H1 (cell line): ENCODE results near the gene HYAL1. TPM values are rescaled to one million over a fixed set of nuclear protein-coding genes. Genes with fewer than 3 reads are reported as not detected.

ENCODE experiments used
- CTCF ChIA-PET: fragments of 300-600 bp; sonication (Branson Sonifier 250); formaldehyde crosslinking; loops from one replicate; lab custom pipeline; 2021; ENCODE audit not compliant: partially characterized antibody; lab: Charles Lee
- POLR2A ChIA-PET: fragments of 300-600 bp; sonication (Branson Sonifier 250); formaldehyde crosslinking; loops from one replicate; lab custom pipeline; 2021; ENCODE audit warnings: inconsistent platforms; ENCODE audit not compliant: partially characterized antibody; lab: Charles Lee
- DNase-seq, 2 experiments: peaks; one replicate each; pipeline versions ENCODE4 v3.0.0 to v3.0.0-alpha.2; 2010 to 2022; ENCODE audit warnings: low spot score in 2 of 2, low read depth in 1 of 2, mixed read lengths in 1 of 2
- FAIRE-seq: peaks from 2 replicates; lab custom pipeline; 2011; peaks lifted over from hg19 to GRCh38; lab: Jason Lieb, UNC
- H2AFZ ChIP-seq: 2 replicates; pipeline ENCODE4 v1.8.1; 2012; ENCODE audit warnings: low read length, inconsistent platforms
- H2AK5ac ChIP-seq: 2 replicates; pipeline ENCODE4 v1.6.1; 2013; ENCODE audit warnings: low read depth, low read length
- H2BK120ac ChIP-seq: replicated peaks from 2 replicates; pipeline ENCODE3; 2013; ENCODE audit warnings: low read depth, low read length, inconsistent platforms
- H2BK12ac ChIP-seq: 2 replicates; pipeline ENCODE4 v1.6.1; 2013; ENCODE audit warnings: low read depth, low read length
- H2BK15ac ChIP-seq: 2 replicates; pipeline ENCODE4 v1.6.1; 2013; ENCODE audit warnings: low read length
- H2BK20ac ChIP-seq: 2 replicates; pipeline ENCODE4 v1.6.1; 2013; ENCODE audit warnings: low read length
- H2BK5ac ChIP-seq: 2 replicates; pipeline ENCODE4 v1.6.1; 2013; ENCODE audit warnings: low read depth, low read length
- H3K14ac ChIP-seq: 2 replicates; pipeline ENCODE4 v1.6.1; 2013; ENCODE audit warnings: inconsistent platforms; ENCODE audit not compliant: insufficient read length
- H3K18ac ChIP-seq: 2 replicates; pipeline ENCODE4 v1.6.1; 2013; ENCODE audit warnings: low read length; ENCODE audit errors: extremely low read depth
- H3K23ac ChIP-seq: 2 replicates; pipeline ENCODE4 v1.6.1; 2013; ENCODE audit warnings: inconsistent platforms; ENCODE audit not compliant: insufficient read length
- H3K23me2 ChIP-seq: 2 replicates; pipeline ENCODE4 v1.6.1; 2013; ENCODE audit warnings: low read depth, low read length
- H3K27ac ChIP-seq: 2 replicates; pipeline ENCODE4 v1.6.1; 2011; ENCODE audit warnings: low read depth, low read length, inconsistent platforms
- H3K27me3 ChIP-seq, 4 experiments: replicated peaks in 1 of 4; 1 replicate in 1 of 4; 2 replicates in 3 of 4; pipeline versions ENCODE4 v1.6.1 to v1.8.1; 2011 to 2013; ENCODE audit warnings: low read length in 3 of 4, mild to moderate bottlenecking in 3 of 4, inconsistent platforms in 2 of 4, mixed read lengths in 2 of 4, moderate library complexity in 1 of 4; ENCODE audit not compliant: control insufficient read depth in 3 of 4, insufficient read depth in 3 of 4; ENCODE audit errors: extremely low read depth in 1 of 4
- H3K36me3 ChIP-seq, 4 experiments: 2 replicates each; pipeline versions ENCODE4 v1.6.1 to v1.8.1; 2011 to 2013; ENCODE audit warnings: mild to moderate bottlenecking in 4 of 4, low read length in 3 of 4, moderate library complexity in 2 of 4, control low read depth in 1 of 4, inconsistent platforms in 1 of 4; ENCODE audit not compliant: insufficient read depth in 4 of 4, control insufficient read depth in 2 of 4
- H3K4ac ChIP-seq: replicated peaks from 2 replicates; pipeline ENCODE3; 2013; ENCODE audit warnings: low read length, low read depth, mixed read lengths, inconsistent platforms; ENCODE audit not compliant: insufficient read length
- H3K4me1 ChIP-seq, 4 experiments: replicated peaks in 1 of 4; 1 replicate in 1 of 4; 2 replicates in 3 of 4; pipeline versions ENCODE4 v1.6.1 to v1.8.1; 2011 to 2013; ENCODE audit warnings: low read length in 3 of 4, inconsistent platforms in 2 of 4, mixed read lengths in 1 of 4; ENCODE audit not compliant: insufficient read depth in 4 of 4, control insufficient read depth in 3 of 4
- H3K4me2 ChIP-seq, 2 experiments: 2 replicates each; pipeline versions ENCODE4 v1.6.1 to v1.8.1; 2011 to 2013; ENCODE audit warnings: low read depth in 2 of 2, low read length in 2 of 2, control low read depth in 1 of 2, inconsistent platforms in 1 of 2, mild to moderate bottlenecking in 1 of 2; ENCODE audit not compliant: insufficient read depth in 1 of 2
- H3K4me3 ChIP-seq, 4 experiments: fragments of 200-600, 300-600 bp in 1 of 4; sonication (generic), shearing (Covaris generic), sonication (Bioruptor Twin) in 1 of 4; 2 replicates each; pipeline versions ENCODE4 v1.5.1 to v1.8.1; 2011 to 2016; ENCODE audit warnings: low read length in 4 of 4, low read depth in 3 of 4, control low read depth in 2 of 4, inconsistent platforms in 2 of 4, mild to moderate bottlenecking in 2 of 4, mixed read lengths in 1 of 4, moderate library complexity in 1 of 4; ENCODE audit not compliant: insufficient read depth in 2 of 4; ENCODE audit errors: extremely low read depth in 1 of 4
- H3K56ac ChIP-seq: replicated peaks from 2 replicates; pipeline ENCODE3; 2013; ENCODE audit warnings: low read depth, mild to moderate bottlenecking, mixed read lengths, low read length, inconsistent platforms; ENCODE audit not compliant: insufficient read length
- H3K79me1 ChIP-seq: 2 replicates; pipeline ENCODE4 v1.6.1; 2013; ENCODE audit warnings: low read depth, low read length, control low read depth
- H3K79me2 ChIP-seq, 2 experiments: 2 replicates each; pipeline versions ENCODE4 v1.6.1 to v1.8.1; 2012 to 2013; ENCODE audit warnings: low read length in 2 of 2, mild to moderate bottlenecking in 2 of 2, inconsistent platforms in 1 of 2; ENCODE audit not compliant: insufficient read depth in 2 of 2, control insufficient read depth in 1 of 2
- H3K9ac ChIP-seq, 4 experiments: replicated peaks in 1 of 4; 1 replicate in 1 of 4; 2 replicates in 3 of 4; pipeline versions ENCODE4 v1.6.1 to v1.8.1; 2011 to 2013; ENCODE audit warnings: low read depth in 3 of 4, low read length in 3 of 4, control low read depth in 2 of 4, mild to moderate bottlenecking in 2 of 4, moderate library complexity in 2 of 4, inconsistent platforms in 1 of 4; ENCODE audit errors: extremely low read depth in 1 of 4
- H3K9me3 ChIP-seq, 2 experiments: 2 replicates each; pipeline versions ENCODE4 v1.6.1 to v1.8.1; 2012 to 2013; ENCODE audit warnings: mild to moderate bottlenecking in 2 of 2, moderate library complexity in 2 of 2, control low read depth in 1 of 2, inconsistent platforms in 1 of 2, low read depth in 1 of 2, low read length in 1 of 2, mixed read lengths in 1 of 2; ENCODE audit not compliant: insufficient read depth in 2 of 2
- H4K20me1 ChIP-seq, 2 experiments: replicated peaks in 1 of 2; 2 replicates each; pipeline versions ENCODE3 to v1.8.1; 2011 to 2013; ENCODE audit warnings: inconsistent platforms in 2 of 2, low read length in 2 of 2, mild to moderate bottlenecking in 1 of 2; ENCODE audit not compliant: insufficient read depth in 2 of 2, control insufficient read depth in 1 of 2
- H4K5ac ChIP-seq: 2 replicates; pipeline ENCODE4 v1.6.1; 2013; ENCODE audit warnings: low read length, low read depth, mixed read lengths, inconsistent platforms; ENCODE audit not compliant: insufficient read length
- H4K8ac ChIP-seq: 2 replicates; pipeline ENCODE4 v1.8.0; 2013; ENCODE audit warnings: mild to moderate bottlenecking, moderate library complexity, low read length, inconsistent platforms; ENCODE audit not compliant: insufficient read depth; ENCODE audit errors: extremely low read depth
- H4K91ac ChIP-seq: replicated peaks from 2 replicates; pipeline ENCODE3; 2013; ENCODE audit warnings: low read length, mixed read lengths, inconsistent platforms; ENCODE audit not compliant: insufficient read length
- EGR1 ChIP-seq: IDR thresholded peaks from 2 replicates; pipeline ENCODE4 v1.6.1; 2011; ENCODE audit warnings: low read depth, low read length, borderline replicate concordance
- EP300 ChIP-seq, 2 experiments: IDR thresholded peaks; 1 replicate in 1 of 2; 2 replicates in 1 of 2; pipeline ENCODE4 v1.6.1; 2011 to 2012; ENCODE audit warnings: low read depth in 2 of 2, low read length in 2 of 2, mild to moderate bottlenecking in 2 of 2, borderline replicate concordance in 1 of 2, inconsistent platforms in 1 of 2, moderate library complexity in 1 of 2
- FOSL1 ChIP-seq: IDR thresholded peaks from 2 replicates; pipeline ENCODE4 v1.6.1; 2011; ENCODE audit warnings: mild to moderate bottlenecking, low read depth, low read length, moderate library complexity; ENCODE audit not compliant: insufficient read depth
- RBBP5 ChIP-seq: IDR thresholded peaks from 2 replicates; pipeline ENCODE4 v1.7.1; 2012; ENCODE audit warnings: low read depth, mild to moderate bottlenecking, inconsistent platforms, low read length, moderate library complexity, borderline replicate concordance
- SIX5 ChIP-seq: IDR thresholded peaks from 2 replicates; pipeline ENCODE4 v1.6.1; 2011; ENCODE audit warnings: mild to moderate bottlenecking, low read depth, low read length
- TCF12 ChIP-seq: IDR thresholded peaks from 2 replicates; pipeline ENCODE4 v1.6.1; 2011; ENCODE audit warnings: low read depth, mild to moderate bottlenecking, low read length
- WGBS, 2 experiments: shearing (Covaris generic) in 1 of 2; methylation state at CpG; one replicate each; pipeline versions ENCODE4 v1.1.6 to v1.1.7; 2013 to 2015; ENCODE audit warnings: low lambda C conversion rate in 2 of 2, mixed read lengths in 2 of 2, inconsistent platforms in 1 of 2, low coverage in 1 of 2, missing lambda C conversion rate in 1 of 2; ENCODE audit not compliant: insufficient replicate concordance in 2 of 2, insufficient coverage in 1 of 2, insufficient read length in 1 of 2; ENCODE audit errors: extremely low coverage in 1 of 2, missing lambda C conversion rate in 1 of 2; 5-methylcytosine and 5-hydroxymethylcytosine counted together
- polyA plus RNA-seq, 7 experiments: library from polyadenylated mRNA; depleted of rRNA in 3 of 7; stranded (reverse) in 5 of 7; unstranded in 2 of 7; fragments of >200 nt in 5 of 7; fragments of 200-250 nt in 2 of 7; gene quantifications; 1 replicate in 5 of 7; 2 replicates in 1 of 7; 4 replicates in 1 of 7; pipeline versions ENCODE4 v1.2.1 to v1.2.3, GENCODE V29; 2011 to 2013; ENCODE audit warnings: missing spikeins in 2 of 7, mixed read lengths in 2 of 7
- total RNA-seq: library from RNA; stranded (reverse); fragmentation: NEBNext Ultra II Directional; extraction: Animal tissue kit (Norgen Biotek cat#: 25700); gene quantifications from 2 replicates; pipeline ENCODE4 v1.2.1, GENCODE V29; 2021

The HYAL1 gene
- total and polyA plus RNA-seq, 2 of the 8 experiments (the other 6 are each of a cell fraction or from before 2014, with no cell fraction given), result 2.0 to 5.4 TPM

DNA sequence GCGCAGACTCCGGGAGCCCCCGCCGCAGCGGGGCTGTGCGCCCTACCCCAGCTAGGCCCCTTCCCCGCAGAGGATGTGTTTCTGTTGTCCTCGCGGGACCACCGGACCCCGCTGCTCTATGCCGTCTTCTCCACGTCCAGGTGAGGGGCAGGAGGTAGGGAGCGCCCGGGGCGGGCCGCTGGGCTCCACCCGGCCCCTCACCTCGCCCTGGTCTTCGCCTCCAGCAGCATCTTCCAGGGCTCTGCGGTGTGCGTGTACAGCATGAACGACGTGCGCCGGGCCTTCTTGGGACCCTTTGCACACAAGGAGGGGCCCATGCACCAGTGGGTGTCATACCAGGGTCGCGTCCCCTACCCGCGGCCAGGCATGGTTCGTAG lies 29.7 kb downstream of the HYAL1 start:
- Histone ChIP-seq H4K5ac (no peak overlapping the region), H3K79me1 (no peaks in the 10 kb centered on the region), H3K4me1 (peaks cover 0 to 18% (median 16%) of the 10 kb centered on the region in 4 experiments; a peak in 6 of 7 replicates), H2BK15ac (no peak overlapping the region), H3K56ac (no peak overlapping the region), H2BK12ac (no peak overlapping the region), H4K20me1 (no peaks in the 10 kb centered on the region), H2BK120ac (no peak overlapping the region), H3K4ac (no peak overlapping the region), H4K8ac (no peak overlapping the region), H4K91ac (no peak overlapping the region), H2AFZ (no peak overlapping the region), H2BK20ac (no peak overlapping the region), H2AK5ac (no peak overlapping the region), H3K4me2 (peak overlapping the region; percentile 2 to 75; a peak in 2 of 4 replicates), H3K9ac (no peak overlapping the region), H3K23ac (no peak overlapping the region), H3K14ac (no peak overlapping the region), H3K79me2 (no peaks in the 10 kb centered on the region), H3K9me3 (no peaks in the 10 kb centered on the region; a peak in 1 of 4 replicates), H3K36me3 (no peaks in the 10 kb centered on the region), H3K27me3 (peaks cover 27 to 54% (median 42%) of the 10 kb centered on the region in 4 experiments), H3K18ac (no peak overlapping the region), H2BK5ac (no peak overlapping the region), H3K27ac (no peak overlapping the region), H3K4me3 (no peak overlapping the region), H3K23me2 (peaks cover 2% of the 10 kb centered on the region; the same call in 1 of the 2 replicates)
- ChIA-PET CTCF (interaction anchor here (1.0 to 53.5 kb wide), 5 partner anchors 16 to 80 kb away, joined by 3 to 2149 read pairs (median 37); partner anchors contain the start of genes GNAI2, GNAT1 and SLC38A3), POLR2A (interaction anchor here (0.6 to 2.2 kb wide), 2 partner anchors 14 to 47 kb away, joined by 3 to 7 read pairs; no protein-coding TSS in a partner anchor)
- no peak for TF ChIP-seq SIX5
- TF ChIP-seq EGR1, result no peak
- TF ChIP-seq FOSL1, result no peak
- TF ChIP-seq TCF12, result no peak
- TF ChIP-seq EP300 (IDR thresholded peaks at IDR 0.05; ENCODE audit: borderline replicate concordance in 1 of 2, low read depth in 2 of 2, low read length in 2 of 2), result no peak
- TF ChIP-seq RBBP5, result no peak
- no peak for DNase-seq
- WGBS, 2 experiments, result 87% methylated on average over 26 of the region's 31 CpGs; no CpG with 5 or more reads in 1 of the 2 experiments
- FAIRE-seq, result no peak
